ENCODE results near the gene PPIB. TPM values are rescaled to one million over a fixed set of nuclear protein-coding genes. Genes with fewer than 3 reads are reported as not detected.
A peak's percentile ranks its signal among the peaks of the same experiment; 100 is the strongest.

Gene PPIB
- 491 and 499 TPM in 2 replicates for total RNA-seq
- long read RNA-seq, transcript PPIB-201 (5 exons, 1,081 nt): major isoform, 328 of 338 reads
- long read RNA-seq, partial matches to known transcripts: 5 of 338 reads
- long read RNA-seq, other reads (novel, unspliced or antisense): 5 of 338 reads

GRCh38 chr15:64162869-64163658 is at the start of gene PPIB:
Gene PPIB (minus strand): TSS chr15:64163022. CDS start chr15:64162986, 36 bp downstream.
- peaks cover 17% of the 10 kb centered on the region for H3K36me3 Mint-ChIP-seq (ENCODE audit: insufficient read depth)
- H3K27me3 Mint-ChIP-seq: no peaks in the 10 kb centered on the region
- H3K27ac Mint-ChIP-seq: peak within 1 kb of the TSS; percentile 96
- peak within 1 kb of the TSS; percentile 92 for H3K4me3 Mint-ChIP-seq (ENCODE audit: low read depth)
- peak; percentile 54 for TF ChIP-seq CTCF (IDR thresholded peaks at IDR 0.05; ENCODE audit: unreplicated experiment)
- DNase-seq (ENCODE audit: low spot score, unreplicated experiment): peak; percentile 92
- H3K9me3 Mint-ChIP-seq (ENCODE audit: low read depth): no peaks in the 10 kb centered on the region
- H3K4me1 Mint-ChIP-seq (ENCODE audit: low read depth): peaks cover 28% of the 10 kb centered on the region

- no peak for DNase-seq (ENCODE audit: low spot score, unreplicated experiment)
- Mint-ChIP-seq H3K27ac (no peak overlapping the region), H3K4me3 (ENCODE audit: low read depth) (no peak overlapping the region), H3K9me3 (ENCODE audit: low read depth) (no peaks in the 10 kb centered on the region), H3K27me3 (no peaks in the 10 kb centered on the region), H3K4me1 (ENCODE audit: low read depth) (peaks cover 2% of the 10 kb centered on the region), H3K36me3 (ENCODE audit: insufficient read depth) (peaks cover 4% of the 10 kb centered on the region)
- no peak for TF ChIP-seq CTCF (IDR thresholded peaks at IDR 0.05; ENCODE audit: unreplicated experiment)
These were observed 48.9 kb upstream of the PPIB start for GRCh38 chr15:64211696-64212095.

GRCh38 chr15:64210371-64210770 is 47.5 kb upstream of the PPIB start:
- Mint-ChIP-seq H3K4me1 (ENCODE audit: low read depth) (no peaks in the 10 kb centered on the region), H3K9me3 (ENCODE audit: low read depth) (no peaks in the 10 kb centered on the region), H3K36me3 (ENCODE audit: insufficient read depth) (peaks cover 3% of the 10 kb centered on the region), H3K27me3 (no peaks in the 10 kb centered on the region), H3K4me3 (ENCODE audit: low read depth) (no peak overlapping the region), H3K27ac (no peak overlapping the region)
- TF ChIP-seq CTCF (IDR thresholded peaks at IDR 0.05; ENCODE audit: unreplicated experiment): no peak
- no peak for DNase-seq (ENCODE audit: low spot score, unreplicated experiment)

DNA sequence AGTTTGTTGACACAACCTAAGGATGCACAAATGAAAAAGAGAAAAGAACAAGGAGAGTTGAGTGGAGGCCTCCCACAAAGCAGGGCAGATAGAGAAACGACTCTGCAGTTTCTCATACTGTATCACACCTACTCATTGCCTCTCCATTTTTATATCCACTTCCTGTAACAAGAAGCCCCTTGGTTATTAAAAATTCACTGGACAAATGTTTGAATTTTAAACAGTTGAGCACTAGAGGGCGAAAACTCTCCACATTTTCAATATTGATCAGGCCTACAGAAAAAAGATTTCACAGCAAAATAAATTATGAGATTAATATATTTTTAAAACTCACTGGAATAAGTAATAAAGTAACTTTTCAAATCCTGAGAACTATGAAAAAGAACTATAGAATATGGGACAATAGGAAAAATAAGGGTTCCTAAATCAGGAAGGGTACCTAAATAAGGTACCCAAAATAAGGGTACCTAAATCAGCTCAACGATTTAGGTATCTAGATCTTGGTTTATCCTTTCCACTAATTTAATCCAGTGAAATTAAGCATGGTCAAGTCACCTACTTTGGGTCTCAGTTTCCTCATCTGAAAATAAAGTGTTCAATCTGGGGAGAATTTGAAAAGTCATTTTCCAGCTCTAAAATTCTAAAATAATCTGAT is 47.0 kb upstream of the PPIB start:
- no peak overlapping the region for H3K4me3 Mint-ChIP-seq (ENCODE audit: low read depth)
- peak; percentile 61 for TF ChIP-seq CTCF (IDR thresholded peaks at IDR 0.05; ENCODE audit: unreplicated experiment)
- H3K27ac Mint-ChIP-seq: no peak overlapping the region
- H3K36me3 Mint-ChIP-seq (ENCODE audit: insufficient read depth): peaks cover 3% of the 10 kb centered on the region
- H3K9me3 Mint-ChIP-seq (ENCODE audit: low read depth): no peaks in the 10 kb centered on the region
- no peak for DNase-seq (ENCODE audit: low spot score, unreplicated experiment)
- no peaks in the 10 kb centered on the region for H3K27me3 Mint-ChIP-seq
- no peaks in the 10 kb centered on the region for H3K4me1 Mint-ChIP-seq (ENCODE audit: low read depth)

DNA sequence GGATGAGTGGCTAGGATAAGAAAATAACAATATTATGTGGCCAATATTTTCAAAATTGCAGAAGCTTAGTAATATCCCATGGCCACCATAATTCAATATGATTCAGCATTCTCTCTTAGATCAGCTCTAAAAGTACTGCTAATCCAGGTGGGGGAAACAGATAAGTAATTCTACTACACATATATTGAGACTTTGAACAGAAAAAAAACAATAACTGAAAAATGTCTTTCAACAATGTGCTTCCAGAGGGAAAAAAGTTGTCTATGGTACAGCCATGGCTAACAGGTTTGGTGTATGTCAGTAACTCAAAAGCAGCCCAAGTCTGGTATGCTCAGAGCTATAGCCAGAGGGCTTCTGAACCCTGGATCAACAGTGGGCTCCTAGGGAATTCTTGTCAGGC is 42.4 kb upstream of the PPIB start:
- H3K4me1 Mint-ChIP-seq (ENCODE audit: low read depth): no peaks in the 10 kb centered on the region
- no peaks in the 10 kb centered on the region for H3K27me3 Mint-ChIP-seq
- peaks cover 9% of the 10 kb centered on the region for H3K36me3 Mint-ChIP-seq (ENCODE audit: insufficient read depth)
- no peak overlapping the region for H3K4me3 Mint-ChIP-seq (ENCODE audit: low read depth)
- no peak for DNase-seq (ENCODE audit: low spot score, unreplicated experiment)
- H3K9me3 Mint-ChIP-seq (ENCODE audit: low read depth): no peaks in the 10 kb centered on the region
- no peak overlapping the region for H3K27ac Mint-ChIP-seq
- TF ChIP-seq CTCF (IDR thresholded peaks at IDR 0.05; ENCODE audit: unreplicated experiment): no peak
